OCI-LY7 (cell line): ENCODE data around the gene TOX4. TPM values are rescaled to one million over a fixed set of nuclear protein-coding genes. Genes with fewer than 3 reads are reported as not detected.

ENCODE experiments used
- BruUV-seq: library from RNA; stranded (reverse); fragments of 400-500 nt; replicated peaks from 2 replicates; lab custom pipeline; 2021; lab: Mats Ljungman, UMichigan
- CTCF ChIA-PET: fragments of 300-600 bp; sonication (Branson Sonifier 250); formaldehyde crosslinking; loops from one replicate; lab custom pipeline; 2022; ENCODE audit warnings: antibody characterized with exemption; ENCODE audit not compliant: unreplicated experiment; lab: Charles Lee
- POLR2A ChIA-PET: fragments of 300-600 bp; sonication (Branson Sonifier 250); formaldehyde crosslinking; loops from one replicate; lab custom pipeline; 2022; ENCODE audit warnings: antibody characterized with exemption; lab: Charles Lee
- DNase-seq: peaks from one replicate; pipeline ENCODE4 v3.0.0-alpha.2; 2015; ENCODE audit warnings: low spot score
- H2AFZ ChIP-seq: fragments of 200-600 bp; sonication (generic), shearing (Covaris generic); 2 replicates; pipeline ENCODE4 v1.6.1; 2014; ENCODE audit warnings: mild to moderate bottlenecking, antibody characterized with exemption, low read length, moderate library complexity
- H3K27ac ChIP-seq: fragments of 200-600 bp; sonication (generic); 2 replicates; pipeline ENCODE4 v1.5.1; 2014; ENCODE audit warnings: mixed run types, low read depth, mild to moderate bottlenecking, moderate library complexity, low read length, inconsistent platforms; ENCODE audit not compliant: poor library complexity, severe bottlenecking
- H3K36me3 ChIP-seq: fragments of 200-600 bp; sonication (generic); 2 replicates; pipeline ENCODE4 v1.6.1; 2014; ENCODE audit warnings: mild to moderate bottlenecking, antibody characterized with exemption, low read length, moderate library complexity, mixed read lengths; ENCODE audit not compliant: insufficient read depth
- H3K4me1 ChIP-seq: fragments of 200-600 bp; sonication (generic); 2 replicates; pipeline ENCODE4 v1.5.1; 2014; ENCODE audit warnings: mild to moderate bottlenecking, low read length; ENCODE audit not compliant: insufficient read depth, poor library complexity, severe bottlenecking
- H3K4me2 ChIP-seq: fragments of 200-600 bp; sonication (generic); 2 replicates; pipeline ENCODE4 v1.6.1; 2014; ENCODE audit warnings: mild to moderate bottlenecking, low read length
- H3K4me3 ChIP-seq: fragments of 200-600 bp; sonication (generic); 2 replicates; pipeline ENCODE4 v1.5.1; 2014; ENCODE audit warnings: mild to moderate bottlenecking, low read depth, low read length; ENCODE audit not compliant: poor library complexity, severe bottlenecking
- H3K79me2 ChIP-seq: fragments of 200-600 bp; sonication (generic); 2 replicates; pipeline ENCODE4 v1.6.1; 2016; ENCODE audit warnings: low read depth, mild to moderate bottlenecking, low read length, moderate library complexity, mixed read lengths; ENCODE audit not compliant: insufficient read depth
- H3K9me2 ChIP-seq: fragments of 200-600 bp; sonication (generic); 2 replicates; pipeline ENCODE4 v1.6.1; 2016; ENCODE audit warnings: mild to moderate bottlenecking, low read length, mixed read lengths; ENCODE audit not compliant: insufficient read depth
- H3K9me3 ChIP-seq: fragments of 200-600 bp; sonication (generic); 2 replicates; pipeline ENCODE4 v1.6.1; 2014; ENCODE audit warnings: mild to moderate bottlenecking, mixed run types, low read length, mixed read lengths
- H4K20me1 ChIP-seq: fragments of 200-600 bp; sonication (generic); 2 replicates; pipeline ENCODE4 v1.6.1; 2014; ENCODE audit warnings: mild to moderate bottlenecking, antibody characterized with exemption, low read length, moderate library complexity, mixed read lengths; ENCODE audit not compliant: insufficient read depth
- CTCF ChIP-seq: fragments of 200-600 bp; sonication (generic); conservative IDR thresholded peaks from 2 replicates; pipeline ENCODE4 v1.5.1; 2014; ENCODE audit warnings: mild to moderate bottlenecking, antibody characterized with exemption, low read length, moderate library complexity, mixed read lengths
- EZH2phosphoT487 ChIP-seq: fragments of 200-600 bp; sonication (generic); IDR thresholded peaks from 2 replicates; pipeline ENCODE4 v1.6.1; 2018; ENCODE audit warnings: low read depth, borderline replicate concordance, mild to moderate bottlenecking, mixed run types, antibody characterized with exemption, low read length, moderate library complexity, mixed read lengths
- intact Hi-C: fragments of 100-400 bp; cut with micrococcal nuclease; formaldehyde crosslinking; loops from one replicate; pipeline ENCODE4 v1.10.0; 2022; ENCODE audit not compliant: unreplicated experiment
- total RNA-seq, 2 experiments: library from RNA; depleted of rRNA in 1 of 2; stranded (reverse); fragments of >200 nt in 1 of 2; shearing (Covaris generic) in 1 of 2; gene quantifications; 2 replicates each; pipeline ENCODE4 v1.2.3, GENCODE V29; 2014 to 2022

TOX4 gene
- total RNA-seq, 2 experiments from 2014 or later: 26.1 to 65.4 TPM

- TF ChIP-seq CTCF: no peak
- TF ChIP-seq EZH2phosphoT487: no peak
- POLR2A ChIA-PET: interaction anchor here (0.6 to 3.8 kb wide), 7 partner anchors 10 to 93 kb away, joined by 3 to 31 read pairs (median 6); partner anchors contain the start of genes CHD8 and SALL2
- intact Hi-C loops: no loop called here
Measured at GRCh38 chr14:21475767-21476522, 1.1 kb upstream of the TOX4 start.

GRCh38 chr14:21476523-21476924, 471 bp upstream of the TOX4 start:
- peaks cover 43% of the 10 kb centered on the region for H3K79me2 ChIP-seq
- H3K4me3 ChIP-seq: peak overlapping the region; percentile 93
- TF ChIP-seq EZH2phosphoT487 (no peak), CTCF (no peak)
- BruUV-seq: no TSS peak
- intact Hi-C loops: no loop called here
- peak overlapping the region; percentile 86 for H3K4me2 ChIP-seq
- peaks cover 16% of the 10 kb centered on the region for H3K4me1 ChIP-seq
- ChIA-PET CTCF (interaction anchor here (0.6 kb wide), 3 partner anchors 12 to 98 kb away, joined by 3 to 12 read pairs (median 3); partner anchors contain the start of gene METTL3), POLR2A (interaction anchor here (0.6 to 3.8 kb wide), 8 partner anchors 11 to 1643 kb away, joined by 3 to 31 read pairs (median 6); partner anchors contain the start of genes CHD8 and SALL2)
- peak overlapping the region; percentile 84 for H2AFZ ChIP-seq
- DNase-seq: no peak
- no peaks in the 10 kb centered on the region for H3K9me3 ChIP-seq
- H3K27ac ChIP-seq: peak overlapping the region; percentile 58
- peaks cover 28% of the 10 kb centered on the region for H3K36me3 ChIP-seq
- H4K20me1 ChIP-seq: no peaks in the 10 kb centered on the region
- no peaks in the 10 kb centered on the region for H3K9me2 ChIP-seq

More at GRCh38 chr14:21475767-21476522, 1.1 kb upstream of the TOX4 start:
- Histone ChIP-seq H3K4me3 (peak overlapping the region; percentile 93), H2AFZ (peak overlapping the region; percentile 84), H4K20me1 (no peaks in the 10 kb centered on the region), H3K9me3 (no peaks in the 10 kb centered on the region), H3K4me2 (peak overlapping the region; percentile 86), H3K4me1 (peaks cover 16% of the 10 kb centered on the region), H3K79me2 (peaks cover 43% of the 10 kb centered on the region), H3K9me2 (no peaks in the 10 kb centered on the region), H3K36me3 (peaks cover 26% of the 10 kb centered on the region), H3K27ac (peak overlapping the region; percentile 58)
- DNase-seq: no peak
- CTCF ChIA-PET: interaction anchor here (0.6 kb wide), 2 partner anchors 11 to 35 kb away, joined by 3 read pairs; partner anchors contain the start of gene METTL3
- TSS peak; percentile 78 for BruUV-seq
